ENCODE measurements around the gene CDS2.

The CDS2 gene

GRCh38 chr20:5126512-5127203 is at the start of gene CDS2:
Gene CDS2 (plus strand): TSS chr20:5127008. CDS start chr20:5127093, 85 bp downstream.
- Histone ChIP-seq H3K4me3 (peak within 1 kb of the TSS; percentile 91 to 100), H3K9me3 (no peaks in the 10 kb centered on the region), H3K27ac (peak within 1 kb of the TSS; percentile 100), H3K36me3 (no peaks in the 10 kb centered on the region), H3K27me3 (no peaks in the 10 kb centered on the region), H3K4me1 (peaks cover 0 to 44% (median 30%) of the 10 kb centered on the region in 4 donors)
- intact Hi-C loops (cut with DNase I; ENCODE audit: low total_unique reads) = loop anchor here (1.0 kb wide), 1 partner anchor 66 kb away; no protein-coding TSS in a partner anchor
- DNase-seq = peak; percentile 99 to 100
- TF ChIP-seq CTCF (IDR thresholded peaks at IDR 0.05) = peak; percentile 64 to 67

GRCh38 chr20:5077761-5078387 is 48.9 kb upstream of the CDS2 start:
- DNase-seq = peak in 1 of 2 donors; percentile 15
- Histone ChIP-seq H3K4me3 (peak overlapping the region in 1 of 2 donors; percentile 35), H3K9me3 (no peaks in the 10 kb centered on the region), H3K27me3 (no peaks in the 10 kb centered on the region), H3K36me3 (no peaks in the 10 kb centered on the region), H3K27ac (peak overlapping the region in 1 of 2 donors; percentile 46), H3K4me1 (peaks cover 0 to 16% (median 9%) of the 10 kb centered on the region in 4 donors)
- TF ChIP-seq CTCF (IDR thresholded peaks at IDR 0.05) = no peak
- intact Hi-C loops (cut with DNase I; ENCODE audit: low total_unique reads) = no loop called here

GRCh38 chr20:5078399-5078958 is 48.3 kb upstream of the CDS2 start:
- Histone ChIP-seq H3K4me1 (peaks cover 0 to 10% (median 3%) of the 10 kb centered on the region in 4 donors), H3K36me3 (no peaks in the 10 kb centered on the region), H3K4me3 (peak overlapping the region in 1 of 2 donors; percentile 35), H3K9me3 (no peaks in the 10 kb centered on the region), H3K27me3 (no peaks in the 10 kb centered on the region), H3K27ac (peak overlapping the region in 1 of 2 donors; percentile 46)
- intact Hi-C loops (cut with DNase I; ENCODE audit: low total_unique reads) = no loop called here
- DNase-seq = peak; percentile 76 to 77
- TF ChIP-seq CTCF (IDR thresholded peaks at IDR 0.05) = no peak

GRCh38 chr20:5080384-5080877 is 46.4 kb upstream of the CDS2 start:
- intact Hi-C loops (cut with DNase I; ENCODE audit: low total_unique reads) = no loop called here
- Histone ChIP-seq H3K4me1 (peaks cover 0 to 4% (median 0%) of the 10 kb centered on the region in 4 donors), H3K27ac (peak overlapping the region in 1 of 2 donors; percentile 51), H3K4me3 (no peak overlapping the region), H3K36me3 (peaks cover 0 to 2% (median 0%) of the 10 kb centered on the region in 3 donors), H3K9me3 (no peaks in the 10 kb centered on the region), H3K27me3 (no peaks in the 10 kb centered on the region)
- TF ChIP-seq CTCF (IDR thresholded peaks at IDR 0.05) = no peak
- peak; percentile 83 for DNase-seq

- H3K9me3 ChIP-seq = no peaks in the 10 kb centered on the region
- no peaks in the 10 kb centered on the region for H3K4me1 ChIP-seq
- H3K4me3 ChIP-seq = no peak overlapping the region
- intact Hi-C loops (cut with DNase I; ENCODE audit: low total_unique reads) = no loop called here
- H3K27me3 ChIP-seq = no peaks in the 10 kb centered on the region
- peaks cover 0 to 5% (median 0%) of the 10 kb centered on the region in 3 donors for H3K36me3 ChIP-seq
- peak in 1 of 2 donors; percentile 39 for DNase-seq
- no peak overlapping the region for H3K27ac ChIP-seq
- no peak for TF ChIP-seq CTCF (IDR thresholded peaks at IDR 0.05)
Measured at GRCh38 chr20:5085380-5085779, 41.4 kb upstream of the CDS2 start.

Data from tibial artery (tissue), 4 donors.